ENCODE results near the gene PMS2. TPM values are rescaled to one million over a fixed set of nuclear protein-coding genes. Genes with fewer than 3 reads are reported as not detected.

PMS2 gene
- total and polyA plus RNA-seq, 9 of the 15 experiments (the other 6 are each of a cell fraction or from before 2014, with no cell fraction given) = 4.9 to 27.6 (median 16.5) TPM

GRCh38 chr7:6008668-6009611 is at the start of gene PMS2, which contains the start of gene AIMP2 (continued):
- TF ChIP-seq REST (IDR thresholded peaks at IDR 0.05; ENCODE audit: borderline replicate concordance) = peak; percentile 97
- TF ChIP-seq REST (CRISPR knock-in tag; IDR thresholded peaks at IDR 0.05; ENCODE audit: low read depth) = peak; percentile 81
- TF ChIP-seq CLOCK (CRISPR knock-in tag; IDR thresholded peaks at IDR 0.05; ENCODE audit: borderline replicate concordance) = peak; percentile 83; the same call in 1 of the 2 replicates
- no peak for TF ChIP-seq ARHGAP35 (IDR thresholded peaks at IDR 0.05; ENCODE audit: partially characterized antibody)
- no peak for TF ChIP-seq NFE2 (IDR thresholded peaks at IDR 0.05; ENCODE audit: low read depth)
- TF ChIP-seq GTF2A2 (tag; IDR thresholded peaks at IDR 0.05) = no peak
- peak; percentile 35; a peak in 1 of 4 replicates for TF ChIP-seq SRF (CRISPR knock-in tag; IDR thresholded peaks at IDR 0.05)
- peak; percentile 86 for TF ChIP-seq POLR2AphosphoS5 (IDR thresholded peaks at IDR 0.05; ENCODE audit: control insufficient read depth, insufficient read depth, low read depth, low read length)
- TF ChIP-seq BRD9 (IDR thresholded peaks at IDR 0.05; ENCODE audit: low read depth, partially characterized antibody) = no peak
